Activated naive CD4-positive, alpha-beta T cell treated with anti-CD3 and anti-CD28 coated beads, Interleukin-2, amount 50 U/mL, for 72 hours (primary cell): Measurements from ENCODE around the gene IGSF6. TPM values are rescaled to one million over a fixed set of nuclear protein-coding genes. Genes with fewer than 3 reads are reported as not detected.
"Not testable (repeated sequence)": the region's sequence is repeated elsewhere in the genome, so short reads cannot be mapped to it uniquely, and the experiment has no call there.

Experiments used
- ATAC-seq, 2 donors: fragments of 150-1000 bp; cut with Tn5 transposase; 2 replicates each; pipeline ENCODE4 v1.10.0; 2021; ENCODE audit warnings: mild to moderate bottlenecking in 2 of 2, moderate library complexity in 2 of 2
- DNase-seq, 2 donors: peaks; one replicate each; pipeline ENCODE4 v3.0.0; 2021 to 2022; ENCODE audit warnings: low spot score in 2 of 2
- H3K27ac Mint-ChIP-seq, 2 donors: one replicate each; pipeline ENCODE4 v1.8.0; 2022; ENCODE audit warnings: mild to moderate bottlenecking in 2 of 2, mixed read lengths in 2 of 2
- H3K36me3 Mint-ChIP-seq, 2 donors: one replicate each; pipeline ENCODE4 v1.8.0; 2022; ENCODE audit warnings: mixed read lengths in 2 of 2
- H3K9me3 Mint-ChIP-seq, 2 donors: one replicate each; pipeline ENCODE4 v1.8.0; 2022; ENCODE audit warnings: mixed read lengths in 2 of 2
- total RNA-seq, 2 donors: library from RNA; stranded (reverse); gene quantifications; one replicate each; pipeline ENCODE4 v1.2.3, GENCODE V29; 2022

IGSF6 gene
- total RNA-seq, 2 donors from 2014 or later: 0.30 TPM; not detected in 1

- Mint-ChIP-seq H3K36me3 (peaks cover 0 to 17% of the 10 kb centered on the region in 2 donors), H3K27ac (no peak overlapping the region), H3K9me3 (no peaks in the 10 kb centered on the region)
- ATAC-seq (no peak), DNase-seq (no peak)
Measured at GRCh38 chr16:21619765-21620425, 32.5 kb downstream of the IGSF6 start.

- Mint-ChIP-seq H3K27ac (no peak overlapping the region), H3K36me3 (peaks cover 0 to 12% of the 10 kb centered on the region in 2 donors), H3K9me3 (no peaks in the 10 kb centered on the region)
- ATAC-seq: no peak
- DNase-seq: no peak
Measured at GRCh38 chr16:21618281-21618680, 34.1 kb downstream of the IGSF6 start.

DNA sequence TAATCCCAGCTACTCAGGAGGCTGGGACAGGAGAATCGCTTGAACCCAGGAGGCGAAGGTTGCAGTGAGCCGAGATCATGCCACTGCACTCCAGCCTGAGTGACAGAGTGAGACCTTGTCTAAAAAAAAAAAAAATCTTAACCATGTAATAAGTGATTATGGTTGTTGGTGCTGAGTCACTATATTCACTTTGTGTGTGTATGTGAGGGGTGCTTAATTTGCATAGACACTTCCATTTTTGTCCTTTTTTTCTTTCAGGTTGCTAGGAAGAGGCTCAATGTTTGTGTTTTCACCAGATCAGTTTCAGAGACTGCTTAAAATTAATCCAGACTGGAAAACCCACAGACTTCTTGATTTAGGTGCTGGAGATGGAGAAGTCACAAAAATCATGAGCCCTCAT, 34.8 kb downstream of the IGSF6 start:
- DNase-seq: no peak
- Mint-ChIP-seq H3K27ac (no peak overlapping the region), H3K9me3 (no peaks in the 10 kb centered on the region), H3K36me3 (peaks cover 0 to 15% of the 10 kb centered on the region in 2 donors)
- ATAC-seq: peak in 1 of 2 donors; percentile 51

DNA sequence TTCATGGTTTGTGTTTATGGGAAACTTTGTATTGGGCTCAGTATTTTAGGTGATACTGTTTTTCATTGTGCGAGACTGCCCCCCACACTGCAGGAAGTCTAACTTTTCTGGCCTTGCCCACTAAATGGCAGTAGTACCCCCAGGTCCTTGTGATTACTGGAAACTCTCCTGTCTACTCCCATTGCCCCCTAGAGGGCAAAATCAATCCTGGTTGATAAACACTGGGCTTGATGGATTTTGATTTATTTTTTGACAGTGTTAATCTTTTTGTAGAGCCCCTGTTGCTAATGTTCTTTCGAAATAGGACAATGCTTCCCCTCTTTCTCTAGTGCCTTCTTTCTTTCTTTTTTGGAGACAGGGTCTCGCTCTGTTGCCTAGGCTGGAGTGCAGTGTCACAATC, 37.5 kb downstream of the IGSF6 start:
- H3K36me3 Mint-ChIP-seq: peaks cover 0 to 19% of the 10 kb centered on the region in 2 donors
- DNase-seq: no peak
- no peak for ATAC-seq
- no peak overlapping the region for H3K27ac Mint-ChIP-seq
- no peaks in the 10 kb centered on the region for H3K9me3 Mint-ChIP-seq

DNA sequence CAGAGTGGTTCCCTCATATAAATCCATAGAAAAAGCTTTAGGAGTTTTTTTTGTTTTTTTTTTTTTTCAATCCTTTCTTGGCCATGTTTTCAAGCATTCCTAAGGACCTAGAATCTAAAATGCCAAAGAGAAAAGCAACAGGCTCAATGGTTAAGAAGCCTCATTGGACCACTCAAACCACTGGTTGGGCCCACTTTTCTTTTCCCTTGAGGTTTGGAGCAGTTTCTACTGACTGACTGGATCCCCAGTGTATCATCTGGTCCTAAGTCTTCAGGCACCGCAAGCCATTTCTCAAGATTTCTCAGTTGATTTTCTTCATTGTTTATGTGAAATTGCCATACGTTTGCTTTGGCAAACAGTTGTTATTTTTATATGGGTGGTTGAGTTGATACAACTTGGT, 38.6 kb downstream of the IGSF6 start:
- no peak for DNase-seq

GRCh38 chr16:21613361-21613760, 39.0 kb downstream of the IGSF6 start:
- ATAC-seq (no peak), DNase-seq (no peak)
- peaks cover 0 to 19% of the 10 kb centered on the region in 2 donors for H3K36me3 Mint-ChIP-seq

More for the DNA sequence above, 38.6 kb downstream of the IGSF6 start:
- Mint-ChIP-seq H3K36me3 (peaks cover 0 to 19% of the 10 kb centered on the region in 2 donors), H3K9me3 (no peaks in the 10 kb centered on the region), H3K27ac (no peak overlapping the region)
- ATAC-seq: no peak

GRCh38 chr16:21611556-21612384, 40.6 kb downstream of the IGSF6 start:
- H3K36me3 Mint-ChIP-seq: peaks cover 0 to 19% of the 10 kb centered on the region in 2 donors
- H3K27ac Mint-ChIP-seq: peak overlapping the region in 1 of 2 donors; percentile 35
- ATAC-seq (peak; percentile 16 to 66), DNase-seq (no peak)
- H3K9me3 Mint-ChIP-seq: no peaks in the 10 kb centered on the region

More at GRCh38 chr16:21613361-21613760, 39.0 kb downstream of the IGSF6 start:
- H3K9me3 Mint-ChIP-seq: no peaks in the 10 kb centered on the region
- H3K27ac Mint-ChIP-seq: no peak overlapping the region

DNA sequence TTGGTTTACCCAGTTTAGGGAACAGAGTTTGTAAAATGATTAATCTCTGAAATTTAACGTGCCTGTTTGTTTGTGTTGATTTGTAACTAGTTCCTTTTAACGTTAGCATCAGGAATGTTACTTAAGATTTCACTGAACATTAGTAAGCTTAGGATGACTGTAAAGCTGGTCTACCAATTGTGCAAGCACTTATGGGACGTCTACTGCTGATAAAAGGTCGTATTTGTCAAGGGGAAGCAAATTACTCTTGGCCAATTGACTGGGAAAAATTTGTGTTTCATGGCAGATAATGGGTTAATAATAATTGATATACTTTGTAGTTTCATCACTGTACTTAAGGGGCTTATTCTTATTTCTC, 41.2 kb downstream of the IGSF6 start:
- ATAC-seq (no peak), DNase-seq (no peak)
- Mint-ChIP-seq H3K36me3 (peaks cover 0 to 19% of the 10 kb centered on the region in 2 donors), H3K9me3 (no peaks in the 10 kb centered on the region), H3K27ac (no peak overlapping the region)

- DNase-seq: no peak
- Mint-ChIP-seq H3K27ac (no peak overlapping the region), H3K36me3 (peaks cover 0 to 19% of the 10 kb centered on the region in 2 donors), H3K9me3 (no peaks in the 10 kb centered on the region)
- ATAC-seq: no peak
Measured at GRCh38 chr16:21610766-21611165, 41.6 kb downstream of the IGSF6 start.

DNA sequence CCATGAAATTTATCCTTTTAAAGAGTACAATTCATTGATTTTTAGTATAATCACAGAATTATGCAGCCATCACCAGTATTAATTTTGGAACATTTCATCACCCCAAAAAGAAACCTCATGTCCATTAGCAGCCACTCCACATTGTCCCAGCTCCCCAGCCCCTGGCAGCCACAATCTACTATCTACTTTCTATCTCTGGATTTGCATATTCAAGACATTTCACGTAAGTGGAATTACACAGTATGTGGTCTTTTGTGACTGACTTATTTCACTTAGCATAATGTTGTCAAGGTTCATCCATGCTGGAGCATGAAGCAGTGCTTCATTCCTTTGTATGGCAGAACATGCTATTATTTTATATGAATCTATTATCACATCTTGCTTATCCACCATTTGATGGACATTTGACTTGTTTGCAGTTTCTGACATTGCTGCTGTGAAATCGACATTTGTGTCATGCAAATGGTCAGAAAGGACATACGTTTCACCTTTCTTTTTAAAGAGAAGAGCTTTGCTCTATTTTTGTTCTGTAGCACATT, 42.3 kb downstream of the IGSF6 start:
- no peaks in the 10 kb centered on the region for H3K9me3 Mint-ChIP-seq

DNA sequence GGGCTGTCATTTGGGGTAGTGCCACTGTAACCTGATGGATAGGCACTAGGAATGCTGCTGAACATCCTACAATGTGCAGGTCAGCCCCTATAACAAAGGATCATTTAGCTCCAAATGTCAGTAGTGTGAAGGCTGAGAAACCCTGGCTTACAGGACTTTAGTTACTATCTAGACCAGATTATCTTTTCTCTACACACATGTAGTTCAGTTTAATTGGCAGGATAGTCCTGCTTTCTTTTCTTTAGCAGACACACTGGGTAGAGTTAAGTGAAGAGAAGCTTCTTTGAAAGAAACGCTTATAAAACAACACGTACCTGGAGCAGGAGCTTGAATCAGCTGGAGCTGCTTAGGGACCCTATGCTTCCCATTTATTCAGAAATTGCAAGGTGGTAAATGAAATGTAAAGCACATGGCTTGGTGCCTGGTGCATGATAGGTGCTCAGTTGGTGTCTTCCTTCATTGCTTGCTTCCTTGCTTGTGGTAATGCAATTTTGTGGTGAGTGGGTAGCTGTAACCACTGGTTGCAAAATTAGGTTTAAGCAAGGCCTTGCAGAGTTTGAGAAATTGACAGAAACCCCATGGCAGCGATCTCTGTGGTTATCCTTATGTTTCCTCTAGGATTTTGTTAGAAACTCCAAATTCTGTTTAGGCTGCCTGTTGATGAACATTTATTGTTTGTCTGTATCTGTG, 43.6 kb downstream of the IGSF6 start:
- ATAC-seq (peak; percentile 59 to 71), DNase-seq (peak in 1 of 2 donors; percentile 17)
- H3K27ac Mint-ChIP-seq: no peak overlapping the region
- no peaks in the 10 kb centered on the region for H3K9me3 Mint-ChIP-seq
- peaks cover 0 to 7% of the 10 kb centered on the region in 2 donors for H3K36me3 Mint-ChIP-seq

More for the DNA sequence above, 42.3 kb downstream of the IGSF6 start:
- H3K36me3 Mint-ChIP-seq: peaks cover 0 to 17% of the 10 kb centered on the region in 2 donors
- no peak overlapping the region for H3K27ac Mint-ChIP-seq
- ATAC-seq: no peak
- DNase-seq: no peak

- DNase-seq, H3K9me3 Mint-ChIP-seq, H3K36me3 Mint-ChIP-seq, ATAC-seq: not testable (repeated sequence)
- peak overlapping the region in 1 of 2 donors; percentile 29 for H3K27ac Mint-ChIP-seq
Measured at GRCh38 chr16:21605848-21606247, 46.6 kb downstream of the IGSF6 start.

DNA sequence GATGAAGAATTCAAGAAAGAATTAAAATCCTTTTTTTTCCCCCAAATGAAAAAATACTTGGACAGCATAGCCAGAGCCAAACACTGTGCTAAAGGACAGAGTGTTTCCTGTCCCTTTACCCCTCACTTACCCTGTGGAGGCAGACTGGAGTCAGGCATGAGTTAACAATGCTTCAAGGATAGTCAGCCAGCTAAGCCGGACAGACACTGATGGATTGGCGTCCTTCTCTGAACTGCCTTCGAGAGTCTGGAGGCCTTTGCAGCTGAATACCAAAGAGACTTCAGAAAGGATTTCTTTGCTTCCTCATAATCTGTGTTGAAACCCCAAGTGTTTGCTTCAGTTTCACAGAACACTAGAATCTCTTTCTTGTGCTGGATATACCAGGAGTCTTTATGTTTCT, 48.5 kb downstream of the IGSF6 start:
- DNase-seq: no peak
- H3K9me3 Mint-ChIP-seq: no peaks in the 10 kb centered on the region
- H3K27ac Mint-ChIP-seq: peak overlapping the region in 1 of 2 donors; percentile 1
- peaks cover 0 to 7% of the 10 kb centered on the region in 2 donors for H3K36me3 Mint-ChIP-seq
- ATAC-seq: no peak

GRCh38 chr16:21602785-21603184, 49.6 kb downstream of the IGSF6 start:
- DNase-seq (no peak), ATAC-seq (no peak)
- H3K27ac Mint-ChIP-seq: no peak overlapping the region
- H3K36me3 Mint-ChIP-seq: peaks cover 8 to 12% of the 10 kb centered on the region in 2 donors
- H3K9me3 Mint-ChIP-seq: peaks cover 0 to under 1% of the 10 kb centered on the region in 2 donors

- Mint-ChIP-seq H3K9me3 (peaks cover 0 to 4% of the 10 kb centered on the region in 2 donors), H3K27ac (peak overlapping the region; percentile 81 to 91), H3K36me3 (peaks cover 12% of the 10 kb centered on the region in 2 donors)
- ATAC-seq: peak; percentile 12 to 29
- peak in 1 of 2 donors; percentile 14 for DNase-seq
Measured at GRCh38 chr16:21600031-21600773, 52.2 kb downstream of the IGSF6 start.
